NB4 (cell line): Measurements from ENCODE around the gene LRFN2.

Experiments
- POLR2A ChIP-seq: IDR thresholded peaks from 2 replicates; pipeline ENCODE4 v1.6.1; 2011; ENCODE audit warnings: mild to moderate bottlenecking; ENCODE audit not compliant: insufficient read length; ENCODE audit errors: extremely low read depth
- TF ChIP-seq, protein P1 (sequence below): IDR thresholded peaks from one replicate; pipeline ENCODE4 v1.5.1; 2012; ENCODE audit warnings: low read depth, low read length
- TF ChIP-seq, protein P2 (sequence below): IDR thresholded peaks from 2 replicates; pipeline ENCODE4 v1.6.1; 2011; ENCODE audit warnings: low read depth, low read length

DNA sequence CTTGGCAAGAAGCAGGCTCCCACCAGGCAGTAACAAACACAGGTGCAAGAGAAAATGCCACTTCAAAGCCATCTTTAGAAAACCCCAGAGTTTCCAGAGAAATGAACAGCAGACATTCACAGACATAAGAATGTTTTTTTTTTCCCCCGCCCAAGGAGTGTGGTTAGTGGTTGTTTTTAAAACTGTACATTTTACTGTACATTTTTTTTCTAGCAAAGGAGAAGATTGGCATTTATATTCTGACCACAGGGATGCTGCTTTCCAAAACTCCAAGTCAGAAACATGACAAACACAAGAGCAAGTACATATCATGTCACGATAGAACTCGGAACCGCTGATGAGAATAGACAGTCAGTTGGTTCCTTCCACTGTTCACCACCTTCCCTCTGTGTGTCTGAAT is 197.9 kb downstream of the LRFN2 start:
- TF ChIP-seq, protein P1, sequence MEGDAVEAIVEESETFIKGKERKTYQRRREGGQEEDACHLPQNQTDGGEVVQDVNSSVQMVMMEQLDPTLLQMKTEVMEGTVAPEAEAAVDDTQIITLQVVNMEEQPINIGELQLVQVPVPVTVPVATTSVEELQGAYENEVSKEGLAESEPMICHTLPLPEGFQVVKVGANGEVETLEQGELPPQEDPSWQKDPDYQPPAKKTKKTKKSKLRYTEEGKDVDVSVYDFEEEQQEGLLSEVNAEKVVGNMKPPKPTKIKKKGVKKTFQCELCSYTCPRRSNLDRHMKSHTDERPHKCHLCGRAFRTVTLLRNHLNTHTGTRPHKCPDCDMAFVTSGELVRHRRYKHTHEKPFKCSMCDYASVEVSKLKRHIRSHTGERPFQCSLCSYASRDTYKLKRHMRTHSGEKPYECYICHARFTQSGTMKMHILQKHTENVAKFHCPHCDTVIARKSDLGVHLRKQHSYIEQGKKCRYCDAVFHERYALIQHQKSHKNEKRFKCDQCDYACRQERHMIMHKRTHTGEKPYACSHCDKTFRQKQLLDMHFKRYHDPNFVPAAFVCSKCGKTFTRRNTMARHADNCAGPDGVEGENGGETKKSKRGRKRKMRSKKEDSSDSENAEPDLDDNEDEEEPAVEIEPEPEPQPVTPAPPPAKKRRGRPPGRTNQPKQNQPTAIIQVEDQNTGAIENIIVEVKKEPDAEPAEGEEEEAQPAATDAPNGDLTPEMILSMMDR: no peak
- no peak for TF ChIP-seq POLR2A
- TF ChIP-seq, protein P2, sequence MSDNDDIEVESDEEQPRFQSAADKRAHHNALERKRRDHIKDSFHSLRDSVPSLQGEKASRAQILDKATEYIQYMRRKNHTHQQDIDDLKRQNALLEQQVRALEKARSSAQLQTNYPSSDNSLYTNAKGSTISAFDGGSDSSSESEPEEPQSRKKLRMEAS: no peak
